ENCODE data around the gene MXD1.

The MXD1 gene

DNA sequence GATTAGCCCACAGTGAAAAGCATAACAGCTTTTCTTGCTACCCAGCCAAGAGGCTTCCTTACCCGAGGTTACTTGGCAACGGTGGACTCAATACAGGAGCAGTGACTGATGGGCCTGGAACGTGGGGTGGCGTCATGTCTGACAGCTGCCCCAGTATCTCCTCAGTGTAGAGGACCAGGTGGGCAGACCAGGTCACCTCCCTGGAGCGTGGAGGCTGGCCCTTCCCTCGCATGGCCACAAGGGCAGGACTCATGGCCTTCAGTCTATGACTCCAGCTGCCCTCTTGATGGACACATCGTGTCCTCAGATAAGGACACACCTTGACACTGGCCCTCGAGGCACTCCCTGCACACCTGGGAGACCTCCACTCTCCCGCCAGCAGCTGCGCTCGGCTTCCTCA, 40.1 kb downstream of the MXD1 start:
- DNase-seq: no peak

GRCh38 chr2:69956475-69956979, 41.6 kb downstream of the MXD1 start:
- no peak for DNase-seq

DNA sequence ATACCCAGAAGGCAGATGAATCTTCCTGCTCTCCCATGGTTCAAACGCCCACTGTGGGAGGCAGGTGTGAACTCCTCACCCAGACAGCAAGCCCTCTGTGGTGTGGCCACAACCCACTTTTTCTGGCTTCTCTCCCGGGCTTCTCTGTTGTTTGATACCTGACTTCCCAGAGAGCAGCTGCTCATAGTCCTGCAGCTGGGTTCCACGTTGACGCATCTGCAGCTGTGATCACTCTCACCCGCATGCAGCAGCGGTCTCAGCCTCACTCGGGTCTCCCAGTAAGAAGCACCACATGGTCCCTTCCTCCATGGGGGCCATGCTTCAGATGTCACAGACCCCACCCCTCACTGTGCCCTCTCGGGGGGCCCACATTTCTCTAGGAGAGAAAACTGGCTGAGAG, 43.1 kb downstream of the MXD1 start:
- no peak for DNase-seq

GRCh38 chr2:69958480-69958879, 43.6 kb downstream of the MXD1 start:
- DNase-seq: no peak

DNA sequence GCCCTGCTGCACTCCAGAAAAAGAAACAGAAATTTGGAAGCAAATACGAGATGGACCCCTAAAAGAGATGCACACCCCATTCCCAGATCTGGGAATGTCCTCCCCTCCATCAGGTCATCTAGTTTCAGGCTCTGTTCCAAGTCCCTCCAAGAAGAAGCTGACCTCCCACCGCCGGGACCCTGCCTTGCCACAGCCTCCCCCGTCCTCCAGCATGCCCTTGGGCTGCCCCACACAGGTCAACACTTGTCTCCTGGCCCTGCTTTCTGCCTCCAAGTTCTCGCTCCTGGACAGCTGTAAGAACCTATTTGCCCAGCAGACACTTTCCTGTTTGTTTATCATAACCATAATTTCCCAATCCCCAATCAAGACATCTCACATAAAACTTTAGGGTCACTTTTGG, 44.5 kb downstream of the MXD1 start:
- no peak for DNase-seq

GRCh38 chr2:69960821-69961220, 45.9 kb downstream of the MXD1 start:
- DNase-seq: no peak

DNA sequence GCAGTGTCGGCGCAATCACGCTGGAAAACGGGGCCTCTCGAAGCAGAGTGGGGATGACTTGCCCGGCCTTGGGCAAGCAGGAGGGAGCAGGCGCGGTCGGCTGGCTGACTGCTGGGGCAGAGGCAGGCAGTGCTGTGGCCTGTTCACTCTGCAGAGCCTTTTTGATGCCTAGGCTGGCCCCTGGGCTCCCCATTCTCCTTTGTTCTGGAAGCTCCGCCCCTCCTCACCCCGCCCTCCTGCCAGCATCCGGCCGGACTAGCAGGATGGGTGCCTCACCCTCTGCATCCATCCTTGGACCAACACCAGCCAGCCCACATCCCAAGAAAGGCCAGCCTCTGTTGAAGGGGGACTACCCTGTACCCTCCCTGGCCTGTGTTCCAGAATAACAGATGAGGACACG, 46.6 kb downstream of the MXD1 start, which contains the start of gene ASPRV1:
Gene ASPRV1 (minus strand): TSS at position 136 of the 400 bp plus-strand sequence. CDS start 195 bp downstream, outside the sequence.
- no peak for DNase-seq

DNA sequence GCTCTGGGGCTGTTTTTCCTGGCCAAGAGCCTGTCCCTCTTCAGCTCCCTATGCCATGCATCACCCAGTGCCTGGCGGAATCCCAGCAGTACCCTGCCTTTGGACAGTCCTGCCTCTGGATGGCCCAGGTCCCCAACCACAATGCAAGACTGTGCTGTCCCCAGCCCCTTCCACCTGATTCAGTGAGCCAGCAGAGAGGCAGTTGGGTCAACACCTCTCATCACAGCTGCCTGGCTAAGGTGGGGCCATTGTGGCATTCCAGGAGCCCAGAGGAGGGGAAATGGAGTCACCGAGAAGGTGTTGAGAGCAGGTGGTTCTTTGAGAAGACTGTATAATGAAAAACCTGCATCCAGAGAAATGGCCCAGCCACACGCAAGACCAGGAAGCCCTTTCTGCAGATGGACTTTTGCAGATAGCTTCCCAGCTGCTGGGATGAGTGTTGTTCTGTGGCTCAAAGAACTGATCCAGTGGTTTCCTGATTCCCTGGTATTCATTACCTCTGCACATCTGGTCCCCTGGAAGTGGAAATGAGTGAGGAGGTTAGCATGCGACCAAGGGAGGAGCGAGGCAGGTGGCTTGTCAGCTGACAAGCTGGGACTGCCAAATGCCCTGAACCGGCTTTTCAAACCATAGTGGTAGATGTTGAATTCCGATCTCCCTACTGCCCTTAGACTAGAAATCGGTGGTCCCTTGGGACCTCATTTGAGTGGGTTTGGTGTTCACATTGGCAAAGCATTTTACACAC, 48.2 kb downstream of the MXD1 start:
- no peak for DNase-seq

- no peak for DNase-seq
These were observed 49.5 kb downstream of the MXD1 start for GRCh38 chr2:69964353-69964841.

GRCh38 chr2:69965756-69966445, 51.0 kb downstream of the MXD1 start:
- DNase-seq: no peak

DNA sequence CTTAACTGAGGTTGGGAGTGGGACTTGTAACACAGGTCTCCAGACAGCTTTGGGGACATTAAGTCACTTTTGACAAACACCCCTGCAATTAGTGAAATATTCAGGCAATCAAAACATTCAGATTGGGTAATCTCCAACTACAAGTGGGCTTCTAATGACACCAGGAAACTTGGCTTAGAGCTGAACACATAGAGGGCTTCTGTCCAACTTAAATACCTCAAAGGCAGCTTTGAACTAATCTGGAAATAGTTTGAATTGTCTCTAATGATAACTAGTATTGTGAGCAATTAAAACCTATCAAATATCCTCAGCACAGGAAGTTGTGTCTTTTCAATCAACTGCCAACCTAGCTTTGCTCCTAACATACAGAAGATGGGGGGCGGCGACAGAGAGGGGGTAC, 51.6 kb downstream of the MXD1 start:
- DNase-seq: no peak

GRCh38 chr2:69968609-69969008, 53.7 kb downstream of the MXD1 start:
- DNase-seq: no peak

DNA sequence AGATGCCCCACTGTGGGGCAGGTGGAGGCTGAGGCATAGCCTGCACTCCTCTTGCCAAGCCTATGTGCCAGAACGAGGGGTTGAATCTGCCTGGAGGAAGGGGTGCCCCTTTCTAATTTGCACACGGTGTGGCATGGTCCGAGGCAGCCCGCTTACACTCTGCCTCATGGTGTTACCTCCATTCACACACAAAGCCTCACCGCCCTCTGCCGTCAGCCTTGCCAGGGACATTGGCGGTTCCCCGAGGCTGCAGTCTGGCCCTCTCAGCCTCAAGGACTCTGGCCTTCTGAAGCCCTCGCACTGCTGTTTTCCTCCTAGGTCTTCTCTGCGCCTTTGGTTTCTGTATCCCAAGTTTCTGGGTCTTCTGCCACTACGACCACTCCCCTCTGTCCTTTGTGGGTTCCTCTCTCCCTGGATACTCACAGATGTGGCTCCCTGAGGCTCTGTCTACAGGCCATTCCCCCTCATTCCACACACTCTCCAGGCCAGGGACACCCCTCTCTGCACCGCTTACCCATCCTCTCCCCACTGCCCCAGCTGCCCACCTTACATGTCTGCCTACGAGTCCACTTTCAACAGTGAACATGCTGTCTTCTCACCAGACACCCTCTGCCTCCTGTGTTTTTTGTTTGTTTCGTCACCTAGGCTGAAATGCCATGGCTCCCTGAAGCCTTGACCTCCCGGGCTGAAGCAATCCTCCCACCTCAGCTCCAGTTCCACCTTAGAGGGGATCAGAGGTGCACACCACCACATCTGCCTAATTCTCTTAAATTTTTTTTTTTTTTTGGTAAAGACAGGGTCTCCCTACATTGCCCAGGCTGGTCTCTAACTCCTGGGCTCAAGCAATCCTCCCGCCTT, 54.4 kb downstream of the MXD1 start:
- DNase-seq: no peak

DNA sequence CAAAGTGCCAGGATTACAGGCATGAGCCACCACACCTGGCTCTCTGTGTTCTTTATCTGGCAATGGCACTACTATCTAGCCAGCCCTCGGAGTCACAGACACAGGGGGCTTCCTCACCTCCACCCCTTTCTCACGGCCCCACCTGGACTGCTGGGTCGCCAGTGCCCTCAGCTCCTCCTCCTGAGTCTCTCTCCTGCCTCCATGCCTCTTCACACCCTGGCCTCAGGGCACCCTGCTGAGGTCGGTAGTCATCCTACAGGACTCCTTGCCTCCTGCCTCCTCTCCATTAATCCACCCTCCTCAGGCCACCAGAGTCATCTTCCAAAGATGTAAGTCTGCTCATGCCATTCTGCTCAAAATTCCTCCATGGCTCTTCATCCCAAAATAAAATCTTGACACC, 55.1 kb downstream of the MXD1 start:
- DNase-seq: no peak

DNA sequence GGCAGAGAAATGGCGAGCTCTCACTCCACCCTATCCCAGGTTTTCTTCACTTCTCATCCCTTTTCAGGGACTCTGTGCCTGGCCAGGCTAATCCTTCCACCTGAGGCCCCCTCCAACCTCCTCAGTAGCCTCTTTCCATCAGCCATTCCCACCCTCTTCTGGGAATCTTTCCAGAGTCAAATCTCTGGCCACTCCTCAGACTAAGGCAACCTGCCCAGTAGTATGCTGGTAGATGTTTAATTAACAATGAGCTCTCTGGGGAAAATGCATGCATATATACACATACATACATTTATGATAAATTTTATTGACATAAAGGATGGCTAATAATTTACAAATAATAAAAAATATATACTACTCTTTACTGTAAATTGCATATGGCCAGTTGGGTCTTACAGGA, 57.9 kb downstream of the MXD1 start:
- no peak for DNase-seq

GRCh38 chr2:69973335-69973735, 58.4 kb downstream of the MXD1 start:
- no peak for DNase-seq

- no peak for DNase-seq
These were observed 60.4 kb downstream of the MXD1 start for GRCh38 chr2:69975136-69975852.

GRCh38 chr2:69975853-69976462, 61.0 kb downstream of the MXD1 start:
- no peak for DNase-seq

- DNase-seq: no peak
These were observed 62.3 kb downstream of the MXD1 start for GRCh38 chr2:69977186-69977585.

GRCh38 chr2:69977906-69978482, 63.1 kb downstream of the MXD1 start:
- no peak for DNase-seq
